CD8-positive, alpha-beta memory T cell (primary cell): ENCODE measurements around the gene HSPB7. TPM values are rescaled to one million over a fixed set of nuclear protein-coding genes. Genes with fewer than 3 reads are reported as not detected.
A peak's percentile ranks its signal among the peaks of the same experiment; 100 is the strongest.

Source experiments
- CTCF ChIA-PET: fragments of 350-600 bp; sonication (Branson Sonifier 250); formaldehyde crosslinking; loops from one replicate; lab custom pipeline; 2021; ENCODE audit warnings: antibody characterized with exemption; lab: Charles Lee
- POLR2A ChIA-PET: fragments of 350-600 bp; sonication (Branson Sonifier 250); formaldehyde crosslinking; loops from one replicate; lab custom pipeline; 2021; ENCODE audit warnings: antibody characterized with exemption; lab: Charles Lee
- DNase-seq, 5 donors: peaks; one replicate each; pipeline versions ENCODE4 v3.0.0 to v3.0.0-alpha.2; 2020 to 2022; ENCODE audit warnings: mixed read lengths in 1 of 5
- H3K27ac ChIP-seq: one replicate; pipeline ENCODE4 v1.7.0; 2013; ENCODE audit warnings: low read depth, mild to moderate bottlenecking, low read length, moderate library complexity
- H3K27me3 ChIP-seq: 2 replicates; pipeline ENCODE4 v1.7.0; 2013; ENCODE audit warnings: low read length, mild to moderate bottlenecking; ENCODE audit not compliant: insufficient read depth, poor library complexity, severe bottlenecking
- H3K36me3 ChIP-seq: 2 replicates; pipeline ENCODE4 v1.7.0; 2013; ENCODE audit warnings: mild to moderate bottlenecking, low read length, moderate library complexity; ENCODE audit not compliant: insufficient read depth
- H3K4me1 ChIP-seq: 2 replicates; pipeline ENCODE4 v1.7.0; 2013; ENCODE audit warnings: mild to moderate bottlenecking, low read length, moderate library complexity; ENCODE audit not compliant: insufficient read depth
- H3K4me3 ChIP-seq: 2 replicates; pipeline ENCODE4 v1.7.0; 2013; ENCODE audit warnings: mild to moderate bottlenecking, low read length
- H3K9me3 ChIP-seq: 2 replicates; pipeline ENCODE4 v1.7.0; 2013; ENCODE audit warnings: mild to moderate bottlenecking, low read length
- H3K27ac Mint-ChIP-seq, 8 donors: one replicate each; pipeline ENCODE4 v1.8.0; 2020 to 2021; ENCODE audit warnings: mixed read lengths in 8 of 8, mild to moderate bottlenecking in 6 of 8, inconsistent platforms in 3 of 8, moderate library complexity in 3 of 8
- H3K27me3 Mint-ChIP-seq, 2 donors: one replicate each; pipeline ENCODE4 v1.8.0; 2020 to 2021; ENCODE audit warnings: mixed read lengths in 2 of 2, mild to moderate bottlenecking in 1 of 2, moderate library complexity in 1 of 2
- H3K36me3 Mint-ChIP-seq, 3 donors: one replicate each; pipeline ENCODE4 v1.8.0; 2020 to 2021; ENCODE audit warnings: mixed read lengths in 3 of 3, inconsistent platforms in 1 of 3, mild to moderate bottlenecking in 1 of 3
- H3K4me1 Mint-ChIP-seq, 3 donors: one replicate each; pipeline ENCODE4 v1.8.0; 2020 to 2021; ENCODE audit warnings: mixed read lengths in 3 of 3, inconsistent platforms in 1 of 3, mild to moderate bottlenecking in 1 of 3
- H3K4me3 Mint-ChIP-seq, 7 donors: one replicate each; pipeline ENCODE4 v1.8.0; 2020 to 2021; ENCODE audit warnings: mixed read lengths in 7 of 7, mild to moderate bottlenecking in 6 of 7, moderate library complexity in 4 of 7, inconsistent platforms in 2 of 7
- H3K9me3 Mint-ChIP-seq, 5 donors: one replicate each; pipeline ENCODE4 v1.8.0; 2020 to 2022; ENCODE audit warnings: mixed read lengths in 5 of 5, mild to moderate bottlenecking in 3 of 5, moderate library complexity in 2 of 5, inconsistent platforms in 1 of 5
- polyA plus RNA-seq: library from polyadenylated mRNA; unstranded; fragments of 300-500 nt; fragmentation: Illumina TruSeq; gene quantifications from one replicate; pipeline ENCODE4 v1.2.3, GENCODE V29; 2021
- total RNA-seq, 2 experiments: library from RNA; stranded (reverse); gene quantifications; one replicate each; pipeline ENCODE4 v1.2.3, GENCODE V29; 2021

The HSPB7 gene
- total RNA-seq (not detected), polyA plus RNA-seq (not detected)

GRCh38 chr1:16017461-16018303, at the start of gene HSPB7:
Gene HSPB7, minus strand, starts transcription at chr1:16018043. Its CDS starts 80 bp downstream, at chr1:16017963.
- no peaks in the 10 kb centered on the region for H3K9me3 ChIP-seq
- H3K4me3 ChIP-seq, result no peak within 1 kb of the TSS
- H3K9me3 Mint-ChIP-seq, result no peaks in the 10 kb centered on the region
- H3K4me3 Mint-ChIP-seq, result no peak within 1 kb of the TSS
- H3K36me3 ChIP-seq, result no peaks in the 10 kb centered on the region
- H3K4me1 ChIP-seq, result peaks cover 4% of the 10 kb centered on the region
- H3K27me3 ChIP-seq, result peaks cover 5% of the 10 kb centered on the region
- no peaks in the 10 kb centered on the region for H3K36me3 Mint-ChIP-seq
- DNase-seq, result no peak
- H3K27me3 Mint-ChIP-seq, result peaks cover 8 to 21% of the 10 kb centered on the region in 2 donors
- ChIA-PET CTCF (no interaction called here), POLR2A (no interaction called here)
- no peaks in the 10 kb centered on the region for H3K4me1 Mint-ChIP-seq
- no peak within 1 kb of the TSS for H3K27ac ChIP-seq
- H3K27ac Mint-ChIP-seq, result no peak within 1 kb of the TSS

- CTCF ChIA-PET, result interaction anchor here (0.7 to 2.2 kb wide), 2 partner anchors 12 to 14 kb away, joined by 3 to 8 read pairs; no protein-coding TSS in a partner anchor
These were observed 49.4 kb upstream of the HSPB7 start for GRCh38 chr1:16067127-16067768.

GRCh38 chr1:16066245-16066644, 48.4 kb upstream of the HSPB7 start:
- ChIA-PET CTCF (interaction anchor here (2.2 kb wide), 1 partner anchor 13 kb away, joined by 8 read pairs; no protein-coding TSS in a partner anchor), POLR2A (no interaction called here)
- Mint-ChIP-seq H3K4me3 (no peak overlapping the region), H3K9me3 (no peaks in the 10 kb centered on the region), H3K4me1 (peaks cover 27 to 35% (median 28%) of the 10 kb centered on the region in 3 donors), H3K27me3 (peaks cover 6 to 12% of the 10 kb centered on the region in 2 donors), H3K36me3 (no peaks in the 10 kb centered on the region), H3K27ac (no peak overlapping the region)
- no peak for DNase-seq
- H3K9me3 ChIP-seq, result no peaks in the 10 kb centered on the region
- H3K4me3 ChIP-seq, result no peak overlapping the region
- H3K27ac ChIP-seq, result no peak overlapping the region
- H3K4me1 ChIP-seq, result peaks cover 13% of the 10 kb centered on the region
- H3K27me3 ChIP-seq, result peaks cover 4% of the 10 kb centered on the region
- no peaks in the 10 kb centered on the region for H3K36me3 ChIP-seq

More at GRCh38 chr1:16067127-16067768, 49.4 kb upstream of the HSPB7 start:
- H3K36me3 ChIP-seq, result no peaks in the 10 kb centered on the region
- H3K27me3 Mint-ChIP-seq, result peaks cover 6 to 12% of the 10 kb centered on the region in 2 donors
- no peak for DNase-seq
- no peaks in the 10 kb centered on the region for H3K9me3 ChIP-seq
- POLR2A ChIA-PET, result no interaction called here
- no peaks in the 10 kb centered on the region for H3K9me3 Mint-ChIP-seq
- H3K27ac Mint-ChIP-seq, result no peak overlapping the region
- peaks cover 4% of the 10 kb centered on the region for H3K27me3 ChIP-seq
- no peak overlapping the region for H3K4me3 Mint-ChIP-seq
- H3K36me3 Mint-ChIP-seq, result no peaks in the 10 kb centered on the region
- peaks cover 13% of the 10 kb centered on the region for H3K4me1 ChIP-seq
- no peak overlapping the region for H3K27ac ChIP-seq
- no peak overlapping the region for H3K4me3 ChIP-seq
- H3K4me1 Mint-ChIP-seq, result peaks cover 32 to 37% (median 33%) of the 10 kb centered on the region in 3 donors

- H3K4me1 Mint-ChIP-seq, result peaks cover 18 to 25% (median 19%) of the 10 kb centered on the region in 3 donors
- no peak for DNase-seq
- H3K27me3 Mint-ChIP-seq, result peaks cover 6 to 16% of the 10 kb centered on the region in 2 donors
- no peaks in the 10 kb centered on the region for H3K36me3 Mint-ChIP-seq
- Histone ChIP-seq H3K36me3 (no peaks in the 10 kb centered on the region), H3K27me3 (peaks cover 4% of the 10 kb centered on the region), H3K27ac (no peak overlapping the region), H3K9me3 (no peaks in the 10 kb centered on the region), H3K4me3 (no peak overlapping the region), H3K4me1 (peaks cover 5% of the 10 kb centered on the region)
- no peaks in the 10 kb centered on the region for H3K9me3 Mint-ChIP-seq
- POLR2A ChIA-PET, result no interaction called here
- H3K4me3 Mint-ChIP-seq, result no peak overlapping the region
- CTCF ChIA-PET, result no interaction called here
- H3K27ac Mint-ChIP-seq, result no peak overlapping the region
These were observed 47.4 kb upstream of the HSPB7 start for GRCh38 chr1:16065269-16065576.

GRCh38 chr1:16064536-16065268, 46.9 kb upstream of the HSPB7 start:
- H3K36me3 ChIP-seq, result no peaks in the 10 kb centered on the region
- H3K9me3 ChIP-seq, result no peaks in the 10 kb centered on the region
- Mint-ChIP-seq H3K27ac (peak overlapping the region in 4 of 8 donors; percentile 5 to 97 (median 57)), H3K4me3 (no peak overlapping the region), H3K9me3 (no peaks in the 10 kb centered on the region), H3K27me3 (peaks cover 6 to 16% of the 10 kb centered on the region in 2 donors), H3K4me1 (peaks cover 13 to 20% (median 15%) of the 10 kb centered on the region in 3 donors), H3K36me3 (no peaks in the 10 kb centered on the region)
- peaks cover 4% of the 10 kb centered on the region for H3K27me3 ChIP-seq
- CTCF ChIA-PET, result interaction anchor here (1.0 to 1.3 kb wide), 2 partner anchors 8 to 9 kb away, joined by 3 read pairs; no protein-coding TSS in a partner anchor
- H3K4me1 ChIP-seq, result no peaks in the 10 kb centered on the region
- no peak overlapping the region for H3K4me3 ChIP-seq
- H3K27ac ChIP-seq, result no peak overlapping the region
- no peak for DNase-seq
- POLR2A ChIA-PET, result no interaction called here

GRCh38 chr1:16063921-16064320, 46.1 kb upstream of the HSPB7 start:
- H3K4me1 Mint-ChIP-seq, result peaks cover 13 to 20% (median 15%) of the 10 kb centered on the region in 3 donors
- Histone ChIP-seq H3K27me3 (no peaks in the 10 kb centered on the region), H3K4me3 (no peak overlapping the region), H3K4me1 (no peaks in the 10 kb centered on the region), H3K9me3 (no peaks in the 10 kb centered on the region), H3K27ac (no peak overlapping the region), H3K36me3 (no peaks in the 10 kb centered on the region)
- peaks cover 6 to 16% of the 10 kb centered on the region in 2 donors for H3K27me3 Mint-ChIP-seq
- peak overlapping the region in 1 of 8 donors; percentile 72 for H3K27ac Mint-ChIP-seq
- H3K9me3 Mint-ChIP-seq, result no peaks in the 10 kb centered on the region
- CTCF ChIA-PET, result interaction anchor here (1.0 to 1.3 kb wide), 2 partner anchors 8 to 9 kb away, joined by 3 read pairs; no protein-coding TSS in a partner anchor
- POLR2A ChIA-PET, result no interaction called here
- H3K4me3 Mint-ChIP-seq, result no peak overlapping the region
- no peak for DNase-seq
- H3K36me3 Mint-ChIP-seq, result no peaks in the 10 kb centered on the region

- DNase-seq, result no peak
- H3K36me3 ChIP-seq, result no peaks in the 10 kb centered on the region
- no peaks in the 10 kb centered on the region for H3K9me3 ChIP-seq
- ChIA-PET POLR2A (no interaction called here), CTCF (interaction anchor here (1.3 kb wide), 1 partner anchor 8 kb away, joined by 3 read pairs; no protein-coding TSS in a partner anchor)
- Mint-ChIP-seq H3K9me3 (no peaks in the 10 kb centered on the region), H3K4me3 (no peak overlapping the region), H3K4me1 (peaks cover 13 to 20% (median 15%) of the 10 kb centered on the region in 3 donors), H3K27ac (no peak overlapping the region), H3K27me3 (peaks cover 3 to 16% of the 10 kb centered on the region in 2 donors), H3K36me3 (no peaks in the 10 kb centered on the region)
- no peak overlapping the region for H3K4me3 ChIP-seq
- no peak overlapping the region for H3K27ac ChIP-seq
- H3K4me1 ChIP-seq, result no peaks in the 10 kb centered on the region
- no peaks in the 10 kb centered on the region for H3K27me3 ChIP-seq
These were observed 45.5 kb upstream of the HSPB7 start for GRCh38 chr1:16063226-16063829.
